Endodermal cell (in vitro differentiated cells): ENCODE data around the gene PRUNE2. TPM values are rescaled to one million over a fixed set of nuclear protein-coding genes. Genes with fewer than 3 reads are reported as not detected.
A peak's percentile ranks its signal among the peaks of the same experiment; 100 is the strongest.

Source experiments
- DNase-seq: peaks from one replicate; pipeline ENCODE4 v3.0.0-alpha.2; 2017
- H3K27ac ChIP-seq: 2 replicates; pipeline ENCODE4 v1.5.1; 2013; ENCODE audit warnings: mild to moderate bottlenecking, low read depth, low read length, moderate library complexity
- H3K27me3 ChIP-seq: 2 replicates; pipeline ENCODE4 v1.6.1; 2013; ENCODE audit warnings: mild to moderate bottlenecking, low read length, moderate library complexity; ENCODE audit not compliant: insufficient read depth, control insufficient read depth, poor library complexity, severe bottlenecking
- H3K36me3 ChIP-seq: 2 replicates; pipeline ENCODE4 v1.7.0; 2013; ENCODE audit warnings: mild to moderate bottlenecking, low read length, moderate library complexity; ENCODE audit not compliant: control insufficient read depth, insufficient read depth
- H3K4me1 ChIP-seq: one replicate; pipeline ENCODE4 v1.7.0; 2013; ENCODE audit warnings: low read length; ENCODE audit not compliant: control insufficient read depth, insufficient read depth
- H3K4me3 ChIP-seq: 2 replicates; pipeline ENCODE4 v1.5.1; 2013; ENCODE audit warnings: mild to moderate bottlenecking, low read length, moderate library complexity
- H3K9ac ChIP-seq: 2 replicates; pipeline ENCODE4 v1.6.1; 2013; ENCODE audit warnings: mild to moderate bottlenecking, low read length, moderate library complexity; ENCODE audit not compliant: poor library complexity, severe bottlenecking; ENCODE audit errors: extremely low read depth
- H3K9me3 ChIP-seq: 2 replicates; pipeline ENCODE4 v1.6.1; 2013; ENCODE audit warnings: mild to moderate bottlenecking, low read length, moderate library complexity; ENCODE audit not compliant: control insufficient read depth
- H3K27ac Mint-ChIP-seq: 2 replicates; pipeline ENCODE4 v1.8.0; 2020; ENCODE audit warnings: mixed read lengths
- H3K27me3 Mint-ChIP-seq: 2 replicates; pipeline ENCODE4 v1.8.0; 2021; ENCODE audit warnings: mild to moderate bottlenecking, mixed read lengths; ENCODE audit not compliant: insufficient read depth
- H3K36me3 Mint-ChIP-seq: 2 replicates; pipeline ENCODE4 v1.8.0; 2020; ENCODE audit warnings: low read depth, mixed read lengths
- H3K4me1 Mint-ChIP-seq: 2 replicates; pipeline ENCODE4 v1.8.0; 2020; ENCODE audit warnings: mixed read lengths
- H3K4me3 Mint-ChIP-seq: 2 replicates; pipeline ENCODE4 v1.8.0; 2020; ENCODE audit warnings: mild to moderate bottlenecking, moderate library complexity, mixed read lengths
- H3K9me3 Mint-ChIP-seq: 2 replicates; pipeline ENCODE4 v1.8.0; 2020; ENCODE audit warnings: mild to moderate bottlenecking, mixed read lengths
- WGBS, 2 experiments: methylation state at CpG; one replicate each; pipeline versions ENCODE4 v1.1.5 to v1.1.7; 2013; ENCODE audit warnings: missing lambda C conversion rate in 2 of 2, mixed read lengths in 1 of 2; ENCODE audit not compliant: insufficient coverage in 1 of 2, insufficient read length in 1 of 2; 5-methylcytosine and 5-hydroxymethylcytosine counted together
- total RNA-seq, 2 donors: library from RNA; stranded (reverse); fragmentation: NEBNext Ultra II Directional in 1 of 2; extraction: Animal tissue kit (Norgen Biotek cat#: 25700) in 1 of 2; gene quantifications; 2 replicates in 1 of 2; 3 replicates in 1 of 2; pipeline ENCODE4 v1.2.1, GENCODE V29; 2021
- TF ChIP-seq, protein P1 (sequence below): fragments of 200-600 bp; sonication (generic); conservative IDR thresholded peaks from 2 replicates; pipeline ENCODE4 v1.5.0; 2021; ENCODE audit warnings: antibody characterized with exemption, mild to moderate bottlenecking

The PRUNE2 gene
- total RNA-seq, 2 donors from 2014 or later = 4.1 to 6.8 TPM

DNA sequence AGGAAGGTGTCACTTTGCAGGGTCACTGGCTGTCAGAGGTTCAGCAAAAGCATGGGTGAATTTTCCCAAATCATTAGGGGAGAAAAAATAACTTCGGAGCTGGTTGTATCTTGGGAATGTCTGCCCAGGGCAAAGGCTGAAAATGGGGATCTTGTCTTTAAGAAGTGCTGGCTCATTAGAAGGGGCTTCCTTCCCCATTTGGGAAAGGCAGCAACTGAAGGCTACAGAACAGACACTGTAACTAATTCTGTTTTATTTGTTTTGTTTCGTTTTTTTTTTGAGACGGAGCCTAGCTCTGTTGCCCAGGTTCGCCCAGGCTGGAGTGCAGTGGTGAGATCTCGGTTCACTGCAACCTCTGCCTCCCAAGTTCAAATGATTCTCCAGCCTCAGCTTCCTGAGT is 212.0 kb downstream of the PRUNE2 start:
- Histone ChIP-seq H3K27me3 (peaks cover 4% of the 10 kb centered on the region), H3K27ac (no peak overlapping the region), H3K36me3 (no peaks in the 10 kb centered on the region), H3K9me3 (no peaks in the 10 kb centered on the region), H3K4me1 (no peaks in the 10 kb centered on the region), H3K4me3 (no peak overlapping the region), H3K9ac (no peak overlapping the region)
- peaks cover 21% of the 10 kb centered on the region for H3K27me3 Mint-ChIP-seq
- peaks cover 18% of the 10 kb centered on the region for H3K4me1 Mint-ChIP-seq
- no peak for DNase-seq
- no peak overlapping the region for H3K27ac Mint-ChIP-seq
- H3K36me3 Mint-ChIP-seq = no peaks in the 10 kb centered on the region
- H3K4me3 Mint-ChIP-seq = no peak overlapping the region
- TF ChIP-seq, protein P1, sequence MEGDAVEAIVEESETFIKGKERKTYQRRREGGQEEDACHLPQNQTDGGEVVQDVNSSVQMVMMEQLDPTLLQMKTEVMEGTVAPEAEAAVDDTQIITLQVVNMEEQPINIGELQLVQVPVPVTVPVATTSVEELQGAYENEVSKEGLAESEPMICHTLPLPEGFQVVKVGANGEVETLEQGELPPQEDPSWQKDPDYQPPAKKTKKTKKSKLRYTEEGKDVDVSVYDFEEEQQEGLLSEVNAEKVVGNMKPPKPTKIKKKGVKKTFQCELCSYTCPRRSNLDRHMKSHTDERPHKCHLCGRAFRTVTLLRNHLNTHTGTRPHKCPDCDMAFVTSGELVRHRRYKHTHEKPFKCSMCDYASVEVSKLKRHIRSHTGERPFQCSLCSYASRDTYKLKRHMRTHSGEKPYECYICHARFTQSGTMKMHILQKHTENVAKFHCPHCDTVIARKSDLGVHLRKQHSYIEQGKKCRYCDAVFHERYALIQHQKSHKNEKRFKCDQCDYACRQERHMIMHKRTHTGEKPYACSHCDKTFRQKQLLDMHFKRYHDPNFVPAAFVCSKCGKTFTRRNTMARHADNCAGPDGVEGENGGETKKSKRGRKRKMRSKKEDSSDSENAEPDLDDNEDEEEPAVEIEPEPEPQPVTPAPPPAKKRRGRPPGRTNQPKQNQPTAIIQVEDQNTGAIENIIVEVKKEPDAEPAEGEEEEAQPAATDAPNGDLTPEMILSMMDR = no peak
- WGBS, 2 experiments = 87 to 96% methylated on average over 5 of the region's 5 CpGs
- no peaks in the 10 kb centered on the region for H3K9me3 Mint-ChIP-seq

DNA sequence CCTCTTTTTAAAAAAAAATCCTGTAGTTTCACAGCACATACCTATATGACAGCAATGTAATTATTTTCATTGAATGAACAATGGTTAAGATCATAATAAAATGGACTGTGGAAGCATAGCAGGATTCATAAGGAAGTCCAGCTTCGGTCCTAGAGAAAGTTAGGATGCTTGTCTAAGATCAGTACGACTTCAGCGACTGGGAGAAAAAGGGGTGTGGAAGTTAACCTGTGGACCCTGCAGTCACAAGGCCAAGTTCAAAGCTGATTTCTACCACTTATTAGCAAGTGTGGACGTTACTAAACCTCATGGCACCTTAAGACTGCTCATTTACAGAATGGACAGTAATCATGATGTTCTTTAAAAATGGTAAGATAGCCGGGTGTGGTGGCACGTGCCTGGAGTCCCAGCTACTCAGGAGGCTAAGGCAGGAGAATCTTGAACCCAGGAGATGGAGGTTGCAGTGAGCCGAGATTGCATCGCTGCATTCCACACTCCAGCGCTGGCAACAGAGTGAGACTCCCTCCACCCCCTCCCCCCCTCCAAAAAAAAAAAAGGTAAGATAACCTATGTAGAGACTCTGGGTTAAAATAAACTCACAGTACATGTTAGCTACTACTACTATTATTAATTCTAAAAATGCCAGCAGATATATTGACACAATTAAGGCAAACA is 213.3 kb downstream of the PRUNE2 start:
- Histone ChIP-seq H3K9me3 (no peaks in the 10 kb centered on the region), H3K36me3 (no peaks in the 10 kb centered on the region), H3K4me3 (peak overlapping the region; percentile 68), H3K9ac (no peak overlapping the region), H3K27me3 (peaks cover 4% of the 10 kb centered on the region), H3K4me1 (no peaks in the 10 kb centered on the region), H3K27ac (no peak overlapping the region)
- peak; percentile 53 for DNase-seq
- WGBS, 2 experiments = 91 to 92% methylated on average over 6 to 7 of the region's 9 CpGs
- H3K9me3 Mint-ChIP-seq = no peaks in the 10 kb centered on the region
- peaks cover 18% of the 10 kb centered on the region for H3K4me1 Mint-ChIP-seq
- H3K4me3 Mint-ChIP-seq = no peak overlapping the region
- TF ChIP-seq, protein P1 = no peak
- H3K27me3 Mint-ChIP-seq = peaks cover 28% of the 10 kb centered on the region
- H3K27ac Mint-ChIP-seq = no peak overlapping the region
- H3K36me3 Mint-ChIP-seq = no peaks in the 10 kb centered on the region

DNA sequence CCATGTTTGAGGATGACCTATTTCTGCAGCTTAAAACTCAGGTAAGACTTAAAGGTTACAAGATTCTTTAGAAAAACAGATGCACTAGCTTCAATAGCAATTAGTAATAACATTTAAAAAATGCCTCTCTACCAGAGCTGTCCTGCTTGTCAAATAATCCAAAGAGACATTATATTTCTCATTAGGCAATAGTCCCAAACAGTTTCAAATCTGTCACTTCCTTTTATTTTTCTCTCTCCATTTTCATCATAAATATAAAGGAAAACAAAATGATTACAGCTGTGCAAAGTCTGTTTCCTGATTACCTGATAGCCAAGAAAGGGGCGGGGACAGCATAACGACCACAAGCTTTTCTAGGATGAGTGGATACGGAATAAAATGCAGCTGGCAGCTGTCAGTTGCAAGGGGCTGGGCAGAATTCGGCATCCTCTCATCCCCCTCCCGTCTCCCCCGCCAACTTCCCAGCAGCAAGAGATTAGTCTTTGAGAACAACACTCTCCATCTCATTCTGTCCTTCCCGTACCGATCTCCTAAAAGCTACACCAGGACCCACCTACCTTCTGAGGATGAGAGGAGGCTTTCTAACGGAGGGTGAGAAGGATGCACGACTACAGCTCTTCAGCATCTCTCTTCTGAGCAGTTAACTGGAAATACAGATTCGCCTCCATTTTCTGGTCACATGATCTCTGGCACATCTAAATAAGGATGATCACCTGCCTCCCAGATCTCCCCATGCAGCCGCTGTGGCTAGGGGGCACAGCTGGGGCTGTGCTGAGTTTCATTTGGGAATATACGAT is 214.2 kb downstream of the PRUNE2 start:
- Histone ChIP-seq H3K9ac (no peak overlapping the region), H3K27me3 (peaks cover 4% of the 10 kb centered on the region), H3K27ac (no peak overlapping the region), H3K4me3 (peak overlapping the region; percentile 68), H3K4me1 (no peaks in the 10 kb centered on the region), H3K36me3 (no peaks in the 10 kb centered on the region), H3K9me3 (no peaks in the 10 kb centered on the region)
- no peak overlapping the region for H3K27ac Mint-ChIP-seq
- H3K4me1 Mint-ChIP-seq = peaks cover 18% of the 10 kb centered on the region
- no peaks in the 10 kb centered on the region for H3K36me3 Mint-ChIP-seq
- peaks cover 28% of the 10 kb centered on the region for H3K27me3 Mint-ChIP-seq
- DNase-seq = peak; percentile 52
- WGBS, 2 experiments = 24 to 27% methylated on average over 9 to 13 of the region's 13 CpGs
- H3K4me3 Mint-ChIP-seq = peak overlapping the region; percentile 36
- TF ChIP-seq, protein P1 = no peak
- H3K9me3 Mint-ChIP-seq = no peaks in the 10 kb centered on the region
